ENCODE measurements around the gene MEOX2.

MEOX2 gene

DNA sequence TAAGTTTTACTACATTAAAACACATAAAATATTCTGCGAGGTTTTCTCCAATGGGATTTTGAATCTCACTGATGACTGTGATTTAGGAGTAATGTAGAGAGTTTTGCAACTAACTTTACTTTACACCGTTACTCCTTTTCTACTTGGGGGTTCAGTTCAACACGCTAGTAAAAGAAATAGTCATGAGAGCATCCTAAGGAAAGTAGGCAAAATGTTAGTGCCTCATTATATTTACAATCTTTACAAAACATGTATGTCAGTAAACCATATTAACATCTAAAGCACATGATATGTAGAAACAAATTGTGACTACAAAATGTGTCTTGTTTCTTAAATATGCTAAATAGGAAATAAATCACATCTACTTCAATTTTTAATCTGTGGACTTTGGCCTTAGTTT lies 6.0 kb downstream of the MEOX2 start:
- DNase-seq, result no peak

DNA sequence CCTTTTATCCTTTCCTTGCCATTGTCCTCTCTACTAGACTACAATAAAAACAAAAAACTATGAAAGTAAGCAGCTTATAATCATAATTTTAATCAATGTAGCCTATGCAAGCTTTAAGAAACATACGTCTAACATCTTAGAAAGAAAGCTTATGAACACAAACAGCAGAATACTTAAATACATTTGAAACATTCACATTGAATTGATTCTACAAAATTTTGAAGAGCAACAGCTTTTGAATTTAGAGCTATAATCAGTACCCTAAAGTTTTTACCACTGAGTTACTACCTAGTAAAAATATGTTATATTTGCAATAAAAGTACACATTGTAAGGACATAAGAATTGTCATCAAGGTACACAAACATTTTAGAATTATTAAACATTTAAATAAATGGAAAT lies 7.2 kb downstream of the MEOX2 start:
- DNase-seq, result no peak

DNA sequence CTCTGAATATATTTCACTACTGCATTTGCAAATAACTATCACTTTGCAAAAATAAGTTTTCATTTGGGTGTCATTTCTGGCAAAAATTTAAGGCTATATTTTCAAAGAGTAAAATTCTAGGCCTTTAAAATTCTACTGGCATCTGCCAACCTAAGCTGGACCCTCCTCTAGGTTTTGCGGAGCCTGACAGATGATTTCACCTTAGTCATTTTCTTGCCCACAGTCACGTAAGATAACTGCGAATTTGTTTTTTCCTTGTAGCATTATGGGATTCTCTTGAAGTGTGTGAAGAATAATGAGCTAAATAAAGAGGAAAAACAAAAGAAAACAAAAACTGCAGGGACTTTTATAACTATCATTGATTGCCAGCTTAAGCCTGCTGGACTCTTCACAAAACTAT lies 7.8 kb downstream of the MEOX2 start:
- no peak for DNase-seq

DNA sequence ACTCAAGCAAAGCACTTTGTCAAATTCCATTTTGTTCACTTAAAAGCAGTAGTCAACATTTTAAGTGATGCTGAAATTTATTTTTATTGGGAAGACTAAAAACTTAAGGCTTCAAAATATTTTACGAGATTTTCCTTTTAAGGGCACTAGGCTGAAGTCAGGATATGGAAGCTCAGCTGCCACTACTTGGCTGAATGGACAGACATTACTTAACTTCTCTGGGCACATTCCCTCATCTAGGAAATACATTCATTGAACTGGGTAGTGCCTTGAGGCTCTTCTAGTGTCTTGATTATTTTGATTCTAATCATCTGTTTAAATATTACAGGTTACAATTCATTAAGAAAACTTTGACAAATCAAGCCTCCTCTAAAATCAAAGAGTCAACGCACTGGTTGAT lies 11.1 kb downstream of the MEOX2 start:
- DNase-seq, result no peak

DNA sequence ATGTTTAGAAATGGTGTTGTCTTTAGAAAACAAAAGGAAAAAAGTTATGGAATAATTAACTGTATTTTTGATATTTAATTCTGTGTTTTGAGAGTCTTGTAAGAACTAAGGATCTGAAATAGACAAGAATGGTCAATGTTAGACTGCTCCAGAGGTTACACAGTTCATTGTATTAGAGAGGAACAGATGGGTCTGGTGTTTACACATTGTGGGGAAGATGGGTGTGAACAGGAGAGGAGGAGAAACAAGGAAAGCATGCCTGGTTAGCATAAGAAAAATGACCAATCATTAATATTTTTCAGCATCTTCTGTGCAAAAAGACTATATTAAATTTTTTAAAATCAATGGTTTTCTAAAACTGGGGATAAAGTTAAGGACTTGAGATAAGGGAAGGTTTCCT lies 11.9 kb downstream of the MEOX2 start:
- DNase-seq, result peak; percentile 14

DNA sequence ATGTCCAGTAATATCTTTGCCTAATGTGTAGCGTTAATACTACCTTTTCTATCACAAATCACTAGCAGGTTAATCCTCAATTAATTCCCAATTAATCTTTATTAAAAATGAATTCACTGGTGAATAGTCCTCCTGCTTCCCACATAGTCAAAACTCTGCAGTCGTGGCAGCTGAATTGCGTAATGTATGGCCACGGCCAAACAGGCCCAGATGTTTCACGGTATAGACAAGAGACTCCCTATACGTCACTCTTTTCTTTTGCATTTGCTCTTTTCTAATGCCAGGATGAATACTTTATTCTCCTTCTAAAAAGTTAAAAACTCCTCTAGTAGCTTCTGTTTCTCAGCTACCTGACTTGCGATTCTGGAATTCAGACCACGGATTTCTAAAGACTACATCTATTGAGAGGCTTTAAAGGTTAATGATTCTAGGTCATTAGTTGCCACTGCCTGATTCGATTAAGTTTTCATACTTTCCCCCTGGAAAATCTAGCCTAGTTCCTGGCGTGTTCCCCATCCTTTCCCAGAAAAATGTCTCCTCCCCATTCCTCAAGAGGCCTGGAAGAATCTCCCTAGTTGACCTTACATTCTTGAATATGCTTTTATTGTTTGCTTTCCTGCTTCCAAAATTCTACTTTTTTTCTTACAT lies 16.9 kb downstream of the MEOX2 start:
- DNase-seq, result no peak

DNA sequence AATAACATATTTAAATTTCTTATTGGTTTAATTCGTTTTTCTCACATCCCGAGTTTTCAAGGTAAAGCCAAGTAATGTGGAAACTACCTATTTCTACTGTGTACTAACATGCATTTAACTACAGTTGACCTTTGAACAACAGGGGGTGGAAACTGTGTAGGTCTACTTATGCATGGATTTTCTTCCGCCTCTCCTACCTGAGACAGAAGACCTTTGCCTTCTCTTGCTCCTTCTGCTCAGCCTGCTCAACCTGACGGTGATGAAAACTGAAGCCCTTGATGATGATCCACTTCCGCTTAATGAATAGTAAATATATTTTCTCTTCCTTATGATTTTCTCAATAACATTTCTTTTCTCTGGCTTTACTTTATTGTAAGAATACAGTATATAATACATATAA lies 18.5 kb downstream of the MEOX2 start:
- no peak for DNase-seq

DNA sequence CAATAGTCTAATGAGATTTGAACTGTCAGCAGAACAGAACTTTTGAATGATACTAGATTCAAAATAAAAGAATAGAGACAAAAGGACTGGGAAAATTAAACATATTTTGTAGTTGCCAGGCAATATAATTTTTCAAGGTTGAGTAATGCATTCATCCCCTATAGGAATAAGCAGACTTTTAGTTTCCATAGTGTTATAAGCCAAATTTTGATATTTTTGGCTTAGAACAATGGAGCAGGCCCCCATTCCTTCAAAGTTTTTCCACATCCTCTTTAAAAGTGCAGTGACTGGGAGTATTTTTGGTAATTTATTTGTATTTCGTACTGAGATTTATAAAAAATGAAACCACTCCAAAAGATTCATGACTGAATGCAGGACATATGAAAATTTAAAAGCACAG lies 24.0 kb downstream of the MEOX2 start:
- DNase-seq, result no peak

DNA sequence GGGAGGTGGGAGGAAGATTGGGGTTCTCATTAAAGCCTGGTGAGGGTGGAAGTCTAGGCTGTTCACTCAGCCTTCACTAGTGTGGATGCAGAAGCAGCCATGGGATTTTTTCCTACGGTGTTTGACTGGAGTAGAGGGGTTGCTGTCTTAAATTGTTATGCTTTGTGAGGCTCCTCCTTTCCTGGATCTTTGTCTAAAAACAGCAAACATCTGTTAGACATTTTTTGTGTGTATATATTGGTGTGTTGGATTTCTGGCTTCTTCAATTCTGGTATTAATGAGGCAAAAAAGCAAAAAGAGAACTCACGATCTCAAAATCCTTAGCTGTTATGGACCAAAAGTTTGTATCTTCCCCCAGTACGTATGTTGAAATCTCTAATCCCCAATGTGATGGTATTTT lies 28.2 kb downstream of the MEOX2 start:
- no peak for DNase-seq

DNA sequence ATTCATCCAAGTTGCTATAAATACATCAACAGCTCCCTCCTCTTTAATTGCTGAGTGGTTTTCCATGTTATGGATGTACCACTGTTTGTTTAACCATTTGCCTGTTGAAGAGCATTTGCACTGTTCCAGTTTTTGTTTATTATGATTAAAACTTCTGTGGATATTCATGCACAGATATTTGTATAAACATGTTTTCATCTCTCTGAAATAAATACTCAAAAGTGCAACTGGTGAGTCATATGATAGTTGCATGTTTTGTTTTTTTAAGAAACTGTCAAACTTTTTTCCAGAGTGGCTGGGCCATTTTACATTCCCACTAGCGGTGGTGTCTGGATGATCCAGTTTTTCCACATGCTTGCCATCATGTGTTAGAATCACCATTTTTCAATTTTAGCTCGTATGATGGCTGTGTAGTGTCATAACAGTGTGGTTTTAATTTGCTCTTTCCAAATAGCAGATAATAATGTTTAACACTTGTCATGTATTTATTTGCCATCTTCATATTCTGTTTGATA lies 33.6 kb downstream of the MEOX2 start:
- no peak for DNase-seq

DNA sequence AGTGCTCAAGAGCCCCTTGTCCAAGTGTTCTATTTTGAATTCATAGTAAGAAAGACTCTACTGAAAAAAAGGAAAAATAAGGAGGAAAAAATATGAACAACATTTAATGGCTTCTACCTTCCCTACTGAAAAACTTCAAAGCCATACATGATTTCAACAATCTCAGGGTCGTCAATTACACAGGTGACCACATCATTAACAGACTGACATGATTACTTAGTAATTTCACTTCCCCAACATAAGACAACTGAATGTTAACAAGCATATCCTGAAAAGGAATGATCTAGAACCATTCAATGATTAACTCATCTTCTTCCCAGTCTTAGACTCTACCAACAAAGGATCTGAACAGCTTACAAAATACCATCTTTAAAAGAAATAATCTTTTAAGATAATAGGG lies 34.8 kb downstream of the MEOX2 start:
- DNase-seq, result no peak

DNA sequence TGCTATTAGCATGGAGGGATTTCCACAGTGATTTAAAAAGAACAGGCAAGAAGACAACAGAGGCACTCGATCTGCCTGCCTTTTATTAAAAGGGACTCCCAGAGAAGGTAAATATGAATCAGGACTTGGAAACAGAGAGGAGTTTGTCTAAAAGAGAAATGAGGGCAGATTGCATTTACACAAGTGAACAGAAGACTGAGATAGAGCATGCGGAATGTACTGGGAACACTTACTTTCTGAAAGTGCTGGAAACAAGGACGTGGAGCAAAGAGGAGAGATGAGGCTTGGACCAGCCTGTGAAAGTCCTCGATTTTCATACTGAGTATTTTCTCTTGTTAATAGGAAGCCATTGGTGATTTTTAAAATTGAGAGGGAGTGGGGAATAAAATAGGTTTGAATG lies 35.7 kb downstream of the MEOX2 start:
- no peak for DNase-seq

DNA sequence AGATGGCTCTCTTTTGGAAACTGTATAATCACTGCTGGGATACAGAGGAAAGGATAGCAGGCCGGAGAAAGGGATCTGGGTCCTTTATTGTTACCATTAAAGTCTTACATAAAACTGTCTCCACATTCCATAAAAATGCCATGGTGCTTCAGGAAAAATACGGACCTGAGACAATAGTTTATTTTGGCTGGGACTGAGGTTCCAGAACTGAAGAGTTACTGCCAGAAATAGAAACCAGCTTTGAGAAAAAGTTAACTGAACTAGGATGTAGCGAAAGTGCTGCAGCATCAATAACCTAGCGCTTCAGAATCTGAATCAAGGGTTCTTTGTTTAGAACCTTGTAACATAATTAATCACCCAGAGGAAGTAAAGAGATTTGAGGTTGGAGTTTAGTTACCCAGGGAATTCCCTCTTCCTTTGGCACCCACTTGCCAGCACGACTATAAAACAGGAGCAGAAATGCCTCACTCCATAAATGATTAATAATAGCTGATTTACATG lies 38.0 kb downstream of the MEOX2 start:
- DNase-seq, result no peak

DNA sequence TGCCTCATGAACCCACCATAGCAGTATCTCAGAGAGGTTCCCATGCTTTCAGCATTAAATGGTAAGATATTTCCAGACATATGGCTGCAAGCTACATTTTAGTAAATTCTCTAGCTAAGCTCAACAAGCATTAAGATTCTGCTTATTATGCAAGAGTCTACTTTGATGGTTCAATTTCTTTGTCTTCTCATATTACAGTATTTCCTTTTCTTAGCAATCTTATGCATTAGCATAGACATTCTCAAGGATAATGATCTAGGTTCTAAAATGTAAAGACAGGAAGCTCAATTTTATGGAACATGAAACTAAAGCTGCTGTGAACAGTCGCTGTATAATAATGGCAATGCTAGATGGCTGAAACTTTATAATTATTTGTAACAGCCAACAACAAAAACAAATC lies 39.2 kb downstream of the MEOX2 start:
- DNase-seq, result no peak

DNA sequence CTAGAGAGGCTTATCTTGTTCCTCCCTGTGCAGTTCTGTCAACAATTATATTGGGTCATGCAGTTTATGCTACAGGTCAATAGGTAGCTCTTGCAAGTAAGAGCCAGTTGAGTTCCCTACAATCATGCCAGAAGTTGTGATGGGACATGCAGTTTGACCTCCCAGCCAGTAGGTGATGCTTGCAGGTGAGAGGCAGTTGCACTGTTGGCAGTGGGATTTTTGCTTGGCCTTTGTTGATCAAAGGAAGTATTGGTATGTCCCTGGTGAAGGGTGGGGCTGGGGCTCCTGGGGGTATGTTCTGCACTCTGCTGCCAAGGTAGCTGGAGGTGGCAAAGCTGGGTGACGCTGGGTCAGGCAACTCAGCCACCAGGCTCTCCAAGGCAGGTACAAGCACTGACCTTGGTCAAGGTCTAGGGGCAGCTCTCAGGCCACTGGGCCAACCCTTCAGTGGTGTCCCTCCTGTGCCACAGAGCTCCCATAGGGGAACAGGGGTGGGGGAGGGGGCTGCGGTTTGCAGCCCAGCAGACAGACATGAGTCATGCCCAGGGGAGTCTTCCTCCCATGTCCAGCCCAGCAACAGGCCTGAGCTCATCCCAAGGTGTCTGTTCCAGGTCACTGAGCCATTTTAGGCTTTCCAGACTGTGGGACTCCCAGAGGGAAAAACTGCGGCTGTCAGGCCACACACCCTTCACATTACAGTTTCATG lies 43.3 kb downstream of the MEOX2 start:
- DNase-seq, result no peak

DNA sequence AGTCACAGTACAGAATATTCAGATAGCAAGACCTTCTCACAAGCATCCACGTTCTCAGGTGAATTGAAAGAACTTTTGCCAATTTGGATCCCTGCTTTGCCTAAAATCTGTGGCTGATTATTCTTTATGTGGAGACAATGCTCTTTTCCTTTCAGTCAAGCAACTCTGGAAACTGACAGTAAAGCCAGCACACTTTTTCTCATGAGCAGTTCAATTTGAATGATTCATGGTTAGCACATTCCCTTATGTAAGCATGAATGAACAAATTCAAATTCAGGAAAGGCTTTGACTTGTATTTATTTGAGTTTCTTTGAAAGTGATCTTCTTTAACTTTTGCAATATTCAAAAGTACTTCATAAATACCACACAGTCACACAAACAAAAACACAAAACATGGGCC lies 57.6 kb downstream of the MEOX2 start:
- DNase-seq, result no peak

DNA sequence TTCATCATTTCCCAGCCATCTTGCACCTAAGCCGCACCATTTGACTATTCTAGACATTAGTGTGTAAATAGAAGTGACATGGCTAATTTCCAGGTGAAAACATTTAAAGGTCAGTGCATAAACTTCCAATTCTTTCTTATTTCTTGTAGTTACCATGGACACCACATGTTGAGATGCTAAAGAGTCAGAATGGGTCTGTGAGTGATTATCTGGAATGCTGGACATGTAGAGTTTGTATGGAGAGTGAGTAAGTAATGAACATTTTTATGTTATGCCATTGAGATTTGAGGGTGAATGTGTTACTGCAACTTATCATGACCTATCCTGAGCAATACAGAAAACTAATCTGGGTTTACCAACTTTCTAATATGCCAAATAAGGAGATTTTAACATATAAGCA lies 60.4 kb downstream of the MEOX2 start:
- no peak for DNase-seq

DNA sequence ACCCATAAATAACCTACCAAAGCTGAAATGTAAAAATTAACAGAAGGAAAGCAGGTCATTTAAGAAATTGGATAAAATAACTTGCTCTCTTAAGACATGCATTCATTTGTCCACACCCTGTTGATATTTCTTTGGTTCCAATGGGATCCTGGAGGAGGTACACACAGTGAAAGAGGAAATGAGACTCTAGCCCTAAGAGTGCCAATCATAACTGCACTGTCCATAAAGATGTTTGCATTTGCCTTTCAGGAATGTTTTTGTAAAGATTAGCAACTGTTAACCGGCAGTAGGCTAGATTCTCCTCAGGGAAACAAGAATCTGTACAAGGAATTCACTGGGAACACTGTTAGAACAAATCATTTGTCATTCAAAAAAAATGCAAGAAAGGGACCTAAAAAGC lies 61.0 kb downstream of the MEOX2 start:
- no peak for DNase-seq

DNA sequence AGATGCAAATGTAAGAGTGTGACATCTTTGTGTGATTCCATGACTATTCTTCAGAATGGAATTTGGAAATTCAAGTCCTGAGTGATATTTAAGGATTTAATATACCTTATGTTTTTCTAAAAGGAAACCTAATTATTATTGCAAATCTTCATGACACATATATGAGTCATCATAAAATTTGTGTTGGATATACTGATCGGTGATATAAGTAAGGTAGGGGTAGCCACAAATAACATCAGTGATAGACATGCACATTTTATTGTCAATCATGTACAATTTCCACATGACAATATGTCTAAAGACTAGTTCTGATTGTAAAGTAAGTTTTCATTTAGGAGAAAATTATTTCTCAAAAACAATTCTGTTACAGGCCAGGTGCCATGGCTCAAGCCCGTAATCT lies 65.0 kb downstream of the MEOX2 start:
- no peak for DNase-seq

DNA sequence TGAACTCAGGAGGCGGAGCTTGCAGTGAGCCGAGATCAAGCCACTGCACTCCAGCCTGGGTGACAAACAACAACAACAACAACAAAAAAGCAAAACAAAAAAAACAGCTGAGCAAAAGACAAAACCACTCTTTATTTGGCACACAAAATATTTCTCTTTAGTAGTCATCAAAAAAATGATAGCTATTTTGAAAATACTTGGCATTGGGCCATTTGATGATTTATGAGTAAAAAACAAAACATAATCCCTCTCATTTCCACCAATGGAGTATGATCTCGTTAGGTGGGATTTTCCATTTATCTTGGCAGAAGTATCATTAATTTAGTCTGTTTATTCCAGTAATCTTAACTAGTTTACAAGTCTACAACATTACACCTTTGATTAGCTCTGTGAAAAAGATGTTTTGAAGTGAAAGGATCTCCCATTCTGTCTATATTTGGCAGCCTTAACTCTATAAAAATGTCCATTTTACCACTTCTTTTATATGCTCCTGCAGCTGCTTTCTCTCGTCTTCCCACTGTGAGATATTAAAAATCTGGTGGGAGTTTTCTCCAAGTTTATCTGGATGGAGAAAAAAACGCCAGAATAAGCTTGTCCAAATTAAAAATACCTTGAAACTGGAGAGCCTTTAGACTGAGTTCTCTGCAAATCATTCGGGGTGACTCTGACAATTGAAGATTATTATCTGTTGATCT lies 65.8 kb downstream of the MEOX2 start:
- no peak for DNase-seq

DNA sequence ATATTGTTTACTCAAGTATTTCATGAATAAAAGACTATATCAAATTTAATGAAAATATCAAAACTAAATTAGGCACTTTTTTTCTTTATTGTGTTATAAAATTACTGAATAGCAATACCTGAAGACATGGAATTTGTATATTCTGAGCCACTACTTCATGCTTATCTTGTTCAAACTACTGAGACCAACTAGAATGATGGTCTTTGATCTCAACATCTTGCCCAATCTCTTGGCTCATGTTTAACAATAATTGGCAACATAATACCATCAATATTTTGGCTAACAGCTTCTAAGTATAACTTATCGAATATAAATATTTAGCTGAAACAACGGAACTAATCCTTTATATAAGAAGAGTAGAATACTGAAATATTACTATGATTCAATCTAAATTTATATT lies 68.2 kb downstream of the MEOX2 start:
- DNase-seq, result no peak

DNA sequence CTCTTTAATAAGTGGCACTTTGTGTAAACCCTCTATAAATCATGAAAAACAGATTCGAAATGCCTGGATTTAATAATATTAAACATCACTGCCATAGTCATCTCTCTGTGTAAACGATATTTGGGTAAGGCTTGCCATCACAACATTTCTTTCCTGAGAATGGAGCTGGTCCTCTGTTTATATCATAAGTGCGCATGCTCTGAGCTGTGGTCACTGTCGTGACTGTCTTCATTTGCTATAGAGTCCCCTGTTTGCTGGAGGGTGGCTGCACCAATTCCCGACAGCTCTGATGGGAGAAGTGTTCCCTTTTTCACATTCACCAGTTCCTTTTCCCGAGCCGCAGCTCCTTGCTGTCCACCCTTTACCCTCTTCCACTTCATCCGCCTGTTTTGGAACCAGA lies 74.3 kb downstream of the MEOX2 start:
- DNase-seq, result no peak

DNA sequence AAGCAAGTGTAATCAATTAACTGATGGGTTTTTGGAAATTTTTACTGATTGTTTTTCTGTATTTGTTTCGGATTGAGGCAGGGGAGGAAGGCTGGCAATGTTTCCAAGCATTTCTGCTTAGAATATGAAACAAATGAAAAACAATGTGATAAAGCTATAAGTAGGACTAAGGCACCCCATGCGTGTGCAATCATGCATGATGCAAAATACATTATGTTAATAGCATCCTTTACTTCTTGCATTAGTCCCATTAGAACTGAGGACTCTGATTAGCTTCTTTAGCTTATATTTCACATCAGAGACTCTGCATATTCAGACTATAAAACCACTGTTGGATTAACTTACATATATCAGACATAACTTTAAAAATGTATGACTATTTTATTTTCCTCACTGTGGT lies 76.0 kb downstream of the MEOX2 start:
- DNase-seq, result no peak

DNA sequence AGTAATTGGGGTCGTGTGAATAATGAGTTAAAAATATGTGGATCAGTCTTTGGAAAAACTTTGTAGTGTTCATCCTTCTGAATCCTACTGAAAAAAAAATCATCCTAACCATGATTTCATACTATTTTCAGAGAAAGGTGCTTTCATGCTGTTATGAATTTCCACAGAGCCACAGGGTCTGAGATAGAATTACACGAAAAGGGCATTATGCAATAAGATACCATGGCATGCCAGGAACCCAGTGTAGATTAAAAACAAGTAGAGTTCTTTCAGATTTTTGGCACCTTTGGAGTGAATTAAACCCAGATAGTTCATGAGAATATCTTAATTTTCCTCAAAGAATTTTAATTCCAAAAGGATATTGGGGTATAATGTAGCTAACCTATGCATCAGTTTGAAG lies 77.2 kb downstream of the MEOX2 start:
- DNase-seq, result peak; percentile 37

Data from NCI-H2171 (cell line).